Stimulated activated CD4-positive, alpha-beta T cell treated with anti-CD3 and anti-CD28 coated beads, Interleukin-1b, Interleukin-23, amount 100 ng/mL, for 4 hours (primary cell): Measurements from ENCODE around the gene CLCF1.
A peak's percentile ranks its signal among the peaks of the same experiment; 100 is the strongest.
"Not testable (repeated sequence)": the region's sequence is repeated elsewhere in the genome, so short reads cannot be mapped to it uniquely, and the experiment has no call there.

Source experiments
- DNase-seq, 2 donors: peaks; one replicate each; pipeline ENCODE4 v3.0.0-alpha.2; 2020; ENCODE audit warnings: low read depth in 2 of 2

The CLCF1 gene

DNA sequence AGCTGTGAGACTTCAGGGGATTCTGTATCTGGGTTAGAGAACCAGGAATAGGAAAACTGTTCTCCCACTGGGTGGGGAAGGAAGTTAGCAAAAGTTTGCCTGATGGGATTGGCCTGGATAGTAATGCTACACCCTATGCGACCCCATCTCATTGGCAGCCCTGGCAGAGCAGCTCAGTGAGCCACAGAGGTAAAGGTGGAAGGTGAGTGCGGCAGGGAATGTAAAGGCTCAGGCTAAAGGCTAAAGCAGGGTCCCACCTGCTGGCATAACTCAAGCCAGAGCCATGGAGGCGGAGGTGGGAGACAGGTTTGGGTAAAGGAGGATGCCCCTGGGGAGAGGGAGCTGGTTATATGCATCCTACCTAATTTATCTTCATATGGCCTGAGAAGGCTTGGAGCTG is 51.3 kb downstream of the CLCF1 start:
- no peak for DNase-seq

DNA sequence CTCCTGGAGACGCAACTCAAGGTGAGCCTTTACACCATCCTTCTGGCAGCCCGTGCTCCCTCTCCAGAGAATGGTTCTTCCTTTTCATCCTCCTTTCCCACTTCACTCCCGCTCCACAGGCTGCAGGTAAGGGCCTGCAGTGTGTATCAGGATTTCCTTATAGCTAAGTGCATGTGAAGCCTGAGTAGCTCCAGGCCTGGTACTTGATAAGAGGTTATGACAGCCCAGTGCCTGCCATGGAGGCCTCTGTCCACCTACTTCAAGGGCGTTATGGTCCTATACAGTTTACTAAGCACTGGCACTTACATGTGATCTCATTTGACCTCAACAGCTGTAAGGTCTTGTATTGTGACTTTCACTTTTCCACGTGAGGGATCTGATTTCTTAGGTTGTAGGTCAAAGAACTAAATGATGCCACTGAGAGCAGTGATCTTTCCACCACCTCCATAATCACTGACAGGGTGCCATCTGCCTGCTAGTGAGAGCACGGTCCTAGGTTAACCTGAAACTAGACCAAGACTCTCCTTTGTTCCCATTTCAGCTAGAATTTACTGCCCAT is 52.0 kb downstream of the CLCF1 start:
- DNase-seq = no peak

DNA sequence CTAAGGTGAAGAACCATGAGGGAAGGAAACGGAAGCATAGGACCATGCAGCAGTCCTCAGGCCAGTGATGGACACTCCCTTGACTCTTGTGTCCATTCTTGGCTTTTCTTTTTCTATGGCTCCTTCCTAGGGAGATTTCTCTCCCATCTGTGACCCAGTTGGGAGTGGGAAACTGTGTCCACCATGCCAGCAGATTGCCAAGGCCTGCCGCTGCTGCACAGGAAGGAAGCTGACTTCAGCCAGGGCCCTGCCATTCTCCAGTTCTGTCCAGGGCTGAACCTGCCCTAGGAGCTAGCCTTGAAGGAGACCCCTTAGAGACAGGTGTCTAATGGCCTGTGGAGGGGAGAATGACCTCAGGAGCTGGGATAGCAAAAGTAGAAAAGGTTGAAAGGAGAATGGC is 52.7 kb downstream of the CLCF1 start:
- DNase-seq = no peak

DNA sequence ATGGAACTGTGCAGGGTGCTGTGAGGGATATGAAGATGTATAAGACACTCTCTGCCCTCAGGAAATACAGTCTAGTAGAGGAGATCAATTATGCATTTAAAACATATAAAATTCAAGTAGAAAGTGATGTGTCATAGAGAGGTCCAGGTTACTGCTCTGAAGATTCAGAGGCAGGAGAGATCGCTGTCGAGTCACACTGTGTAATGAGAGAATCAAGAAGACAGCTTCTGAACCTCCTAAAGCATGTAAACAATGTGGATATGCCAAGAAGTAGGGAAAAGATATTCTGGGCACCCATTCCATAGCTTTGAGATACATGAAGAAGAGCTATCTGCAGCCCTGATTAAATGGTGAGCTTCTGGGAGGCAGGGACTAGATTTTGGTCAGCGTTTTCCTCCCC is 53.4 kb downstream of the CLCF1 start:
- DNase-seq = no peak

DNA sequence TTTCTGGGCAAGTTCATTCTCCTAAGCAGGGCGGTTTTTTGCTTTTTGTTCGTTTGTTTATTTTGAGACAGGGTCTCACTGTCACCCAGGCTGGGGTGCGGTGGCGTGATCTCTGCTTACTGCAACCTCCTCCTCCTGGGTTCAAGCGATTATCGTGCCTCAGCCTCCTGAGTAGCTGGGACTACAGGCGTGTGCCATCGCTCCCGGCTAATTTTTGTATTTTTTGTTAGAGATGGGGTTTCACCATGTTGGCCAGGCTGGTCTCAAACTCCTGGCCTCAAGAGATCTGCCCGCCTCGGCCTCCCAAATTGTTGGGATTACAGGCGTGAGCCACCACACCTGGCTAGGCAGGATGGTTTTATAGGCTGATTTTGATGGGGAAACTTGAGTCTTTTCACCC is 54.5 kb downstream of the CLCF1 start:
- DNase-seq = not testable (repeated sequence)

DNA sequence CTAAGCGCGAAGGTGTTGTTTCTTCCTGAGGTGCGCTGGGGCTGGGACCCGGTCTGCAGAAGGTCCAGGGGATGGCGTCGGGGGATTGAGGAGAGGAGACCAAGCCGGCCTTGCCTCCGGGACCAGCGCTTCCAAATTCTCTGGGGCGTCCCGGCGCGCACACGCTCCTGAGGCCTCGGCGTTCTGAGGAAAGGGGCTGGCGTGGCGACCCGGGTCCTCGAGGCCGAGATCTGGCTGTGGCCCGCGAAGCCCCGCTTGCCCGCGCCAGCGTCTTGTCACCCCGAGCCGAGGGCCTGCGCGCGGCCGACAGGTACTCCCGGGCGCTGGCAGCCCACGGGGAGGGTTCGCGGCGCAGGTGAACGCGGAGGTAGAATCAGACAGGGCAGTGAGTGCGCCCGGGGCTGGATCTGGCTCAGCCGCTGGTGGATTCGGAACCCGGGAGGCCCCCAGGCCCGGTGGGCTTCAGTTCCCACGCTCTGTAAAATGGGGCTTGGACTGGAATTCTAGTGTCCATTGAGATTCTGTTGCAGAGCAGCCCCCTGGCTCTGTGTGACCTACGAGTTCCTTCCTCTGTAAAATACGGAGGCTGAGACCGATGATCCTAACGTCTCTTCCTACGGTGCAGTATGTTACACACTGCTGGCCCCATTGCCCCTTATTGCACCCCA is 55.4 kb downstream of the CLCF1 start:
- no peak for DNase-seq

DNA sequence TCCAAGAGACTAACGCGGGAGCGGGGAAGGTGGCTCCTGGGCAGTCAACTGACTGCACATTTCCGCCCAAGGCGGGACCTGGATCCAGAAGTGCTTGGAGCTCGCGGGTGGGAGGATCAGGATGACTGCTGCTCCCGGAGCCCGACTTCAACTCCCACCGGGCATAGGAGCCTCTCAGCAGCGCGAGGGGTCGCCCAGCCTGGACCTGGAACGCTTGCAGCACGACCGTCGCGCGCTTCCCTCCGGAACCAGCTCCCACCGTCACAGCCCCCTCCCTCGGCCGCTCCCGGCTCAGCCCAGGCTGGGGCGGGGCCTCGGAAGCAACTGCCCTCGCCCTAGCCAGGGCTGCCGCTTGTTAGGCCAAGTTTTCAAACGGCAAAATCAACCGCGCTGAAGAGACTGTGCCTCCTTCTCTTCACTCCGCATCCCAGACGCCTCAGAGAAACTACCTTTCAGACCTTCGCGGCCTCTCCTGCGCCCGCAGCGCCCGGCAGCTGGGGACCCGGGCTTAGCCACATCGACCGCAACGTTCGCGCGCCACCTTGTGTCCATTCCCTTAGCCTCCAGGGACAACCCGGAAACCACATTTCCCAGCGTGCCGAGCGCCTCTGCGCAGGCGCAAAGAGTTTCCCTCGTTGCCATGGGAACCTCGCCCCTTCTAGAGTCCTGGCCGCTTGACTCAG is 56.1 kb downstream of the CLCF1 start:
- DNase-seq = peak; percentile 97 to 99

DNA sequence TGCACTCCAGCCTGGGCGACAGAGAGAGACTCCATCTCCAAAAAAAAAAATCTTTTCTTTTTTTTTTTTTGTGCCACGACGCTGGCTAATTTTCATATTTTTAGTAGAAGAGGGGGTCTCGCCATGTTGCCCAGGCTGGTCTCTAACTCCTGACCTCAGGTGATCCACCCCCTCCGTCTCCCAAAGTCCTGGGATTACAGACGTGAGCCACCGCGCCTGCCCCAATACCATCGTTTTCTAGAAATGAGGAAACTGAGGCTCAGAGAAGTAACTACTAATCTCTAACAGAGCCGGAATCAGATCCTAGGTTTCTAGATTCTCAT is 56.6 kb downstream of the CLCF1 start:
- no peak for DNase-seq

DNA sequence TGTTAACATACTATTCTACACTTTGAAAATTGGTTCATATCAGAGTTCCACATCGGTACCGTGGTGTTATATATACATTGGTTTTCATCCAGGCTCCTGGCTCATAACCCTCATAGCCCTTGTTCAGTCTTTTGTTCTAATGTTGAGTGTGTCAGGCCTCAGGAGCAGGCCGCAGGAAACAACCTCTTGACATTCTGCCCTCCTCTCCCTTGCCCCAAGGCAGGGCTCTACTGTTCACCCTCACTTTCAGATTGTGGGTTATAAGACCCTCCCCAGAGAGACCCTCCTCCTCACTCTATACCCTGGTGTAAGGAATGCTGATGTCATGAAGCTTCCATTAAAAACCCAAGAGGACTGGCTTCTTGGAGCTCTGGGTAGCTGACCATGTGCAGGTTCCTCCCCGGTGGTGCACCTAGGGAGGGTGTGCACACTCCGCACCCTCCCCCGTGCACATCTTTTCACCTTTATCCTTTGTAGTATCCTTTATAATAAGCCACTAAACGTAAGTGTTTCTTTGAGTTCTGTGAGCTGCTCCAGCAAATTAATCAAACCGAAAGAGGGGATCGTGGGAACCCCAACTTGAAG is 58.0 kb downstream of the CLCF1 start:
- DNase-seq = no peak

DNA sequence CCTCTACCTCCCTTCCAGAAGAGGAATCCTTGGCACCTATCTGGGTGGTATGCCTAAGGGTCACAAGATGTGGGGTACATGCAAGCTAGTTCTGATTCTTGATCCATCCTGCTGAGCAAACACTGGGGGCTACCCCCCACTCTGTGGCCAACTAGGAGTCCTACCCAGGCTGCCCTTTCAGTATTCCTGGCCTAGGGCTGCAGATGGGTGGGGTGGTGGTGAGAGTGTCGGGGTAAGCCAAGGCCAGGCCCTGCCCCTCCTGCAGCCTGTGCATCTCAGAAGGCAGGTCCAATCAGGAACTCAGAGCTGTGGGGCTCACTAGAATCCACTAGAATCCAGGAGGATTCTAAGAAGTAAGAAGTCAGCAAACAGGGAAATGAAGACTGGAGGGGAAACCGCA is 59.2 kb downstream of the CLCF1 start:
- no peak for DNase-seq
